ENCODE results near the gene TMEM229A.

Gene TMEM229A

DNA sequence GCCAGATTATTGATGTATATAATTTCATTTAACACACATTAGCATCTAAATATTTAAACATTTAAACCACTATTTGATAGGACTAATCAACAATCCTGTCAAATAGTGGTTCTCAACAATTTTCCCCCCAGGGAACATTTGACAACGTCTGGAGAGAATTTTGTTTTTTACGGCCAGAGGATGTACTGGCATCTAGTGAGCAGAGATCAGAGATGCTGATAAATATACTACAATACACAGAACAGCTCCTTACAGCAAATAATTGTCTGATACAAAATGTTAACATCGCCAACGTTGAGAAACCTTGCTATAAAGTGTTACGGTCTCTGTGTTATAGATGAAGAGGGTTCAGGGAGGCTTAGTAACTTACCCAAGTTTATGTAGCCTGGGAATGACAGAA, 25.0 kb upstream of the TMEM229A start:
- Histone ChIP-seq H2AK5ac (ENCODE audit: low read length) (no peak overlapping the region), H3K4me1 (ENCODE audit: control insufficient read depth in 1 of 2, insufficient read depth in 2 of 2, low read length in 2 of 2) (no peaks in the 10 kb centered on the region), H2BK120ac (ENCODE audit: insufficient read depth, low read length, poor library complexity) (no peak overlapping the region), H2BK12ac (ENCODE audit: low read length) (no peak overlapping the region), H3K27ac (ENCODE audit: low read depth, low read length) (no peak overlapping the region), H3K79me2 (ENCODE audit: control insufficient read depth, insufficient read depth, low read length, poor library complexity) (no peaks in the 10 kb centered on the region), H3K23ac (ENCODE audit: low read length) (no peak overlapping the region), H3K4me2 (ENCODE audit: low read length) (no peak overlapping the region), H3K79me1 (ENCODE audit: low read length) (no peaks in the 10 kb centered on the region), H4K12ac (ENCODE audit: low read depth, low read length) (no peak overlapping the region), H3K9me3 (ENCODE audit: insufficient read depth, low read depth, low read length) (no peaks in the 10 kb centered on the region), H3K4ac (ENCODE audit: low read depth, low read length) (no peak overlapping the region), H4K91ac (ENCODE audit: low read depth, low read length) (no peak overlapping the region), H3K36me3 (ENCODE audit: control insufficient read depth in 1 of 2, insufficient read depth in 2 of 2, low read length in 2 of 2) (no peaks in the 10 kb centered on the region), H3K9ac (ENCODE audit: low read length) (no peak overlapping the region), H3K4me3 (ENCODE audit: low read depth, low read length) (no peak overlapping the region), H4K8ac (ENCODE audit: low read depth, low read length) (no peak overlapping the region), H2AFZ (ENCODE audit: insufficient read depth, low read length, poor library complexity) (no peak overlapping the region), H2BK5ac (ENCODE audit: low read depth, low read length, poor library complexity) (no peak overlapping the region), H3K18ac (ENCODE audit: low read length) (no peak overlapping the region), H3K27me3 (ENCODE audit: insufficient read depth, low read length) (no peaks in the 10 kb centered on the region), H3K14ac (ENCODE audit: low read length) (no peak overlapping the region)
- peak in 1 of 2 donors; percentile 39 for DNase-seq
- no CpG with 5 or more reads among the region's 5 CpGs for WGBS (ENCODE audit: extremely low coverage, insufficient coverage, insufficient read length)

DNA sequence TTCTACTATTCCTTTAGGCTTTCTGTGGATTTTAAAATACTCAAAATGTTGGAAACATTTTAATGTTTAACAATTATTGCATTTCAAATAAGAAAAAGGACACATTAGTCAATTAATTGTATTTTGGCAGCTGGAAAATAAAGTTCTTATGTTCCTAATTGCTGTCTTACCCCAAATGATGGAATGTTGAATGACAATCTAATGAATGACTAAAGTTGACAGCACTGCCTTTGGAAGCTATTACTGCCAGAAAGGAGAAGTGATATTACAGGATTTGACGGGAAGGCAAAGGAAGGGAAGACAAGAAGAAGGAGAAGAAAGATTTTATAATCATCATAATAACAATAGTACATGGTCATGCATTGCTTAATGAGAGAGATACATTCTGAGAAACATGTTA, 23.4 kb upstream of the TMEM229A start:
- no peak overlapping the region for H2AK5ac ChIP-seq (ENCODE audit: low read length)
- no peak overlapping the region for H3K4ac ChIP-seq (ENCODE audit: low read depth, low read length)
- H3K36me3 ChIP-seq (ENCODE audit: control insufficient read depth in 1 of 2, insufficient read depth in 2 of 2, low read length in 2 of 2), result no peaks in the 10 kb centered on the region
- H4K12ac ChIP-seq (ENCODE audit: low read depth, low read length), result no peak overlapping the region
- no peaks in the 10 kb centered on the region for H3K79me1 ChIP-seq (ENCODE audit: low read length)
- no peak overlapping the region for H4K91ac ChIP-seq (ENCODE audit: low read depth, low read length)
- no peak overlapping the region for H3K14ac ChIP-seq (ENCODE audit: low read length)
- no peak overlapping the region for H3K4me3 ChIP-seq (ENCODE audit: low read depth, low read length)
- no peak overlapping the region for H3K4me2 ChIP-seq (ENCODE audit: low read length)
- H3K9me3 ChIP-seq (ENCODE audit: insufficient read depth, low read depth, low read length), result no peaks in the 10 kb centered on the region
- no peaks in the 10 kb centered on the region for H3K27me3 ChIP-seq (ENCODE audit: insufficient read depth, low read length)
- WGBS (ENCODE audit: extremely low coverage, insufficient coverage, insufficient read length), result no CpG with 5 or more reads among the region's 1 CpG
- H3K18ac ChIP-seq (ENCODE audit: low read length), result no peak overlapping the region
- H3K27ac ChIP-seq (ENCODE audit: low read depth, low read length), result no peak overlapping the region
- DNase-seq, result no peak
- H2BK120ac ChIP-seq (ENCODE audit: insufficient read depth, low read length, poor library complexity), result no peak overlapping the region
- H4K8ac ChIP-seq (ENCODE audit: low read depth, low read length), result no peak overlapping the region
- H3K4me1 ChIP-seq (ENCODE audit: control insufficient read depth in 1 of 2, insufficient read depth in 2 of 2, low read length in 2 of 2), result no peaks in the 10 kb centered on the region
- H3K79me2 ChIP-seq (ENCODE audit: control insufficient read depth, insufficient read depth, low read length, poor library complexity), result no peaks in the 10 kb centered on the region
- H3K23ac ChIP-seq (ENCODE audit: low read length), result no peak overlapping the region
- no peak overlapping the region for H3K9ac ChIP-seq (ENCODE audit: low read length)
- H2BK12ac ChIP-seq (ENCODE audit: low read length), result no peak overlapping the region
- no peak overlapping the region for H2BK5ac ChIP-seq (ENCODE audit: low read depth, low read length, poor library complexity)
- no peak overlapping the region for H2AFZ ChIP-seq (ENCODE audit: insufficient read depth, low read length, poor library complexity)

DNA sequence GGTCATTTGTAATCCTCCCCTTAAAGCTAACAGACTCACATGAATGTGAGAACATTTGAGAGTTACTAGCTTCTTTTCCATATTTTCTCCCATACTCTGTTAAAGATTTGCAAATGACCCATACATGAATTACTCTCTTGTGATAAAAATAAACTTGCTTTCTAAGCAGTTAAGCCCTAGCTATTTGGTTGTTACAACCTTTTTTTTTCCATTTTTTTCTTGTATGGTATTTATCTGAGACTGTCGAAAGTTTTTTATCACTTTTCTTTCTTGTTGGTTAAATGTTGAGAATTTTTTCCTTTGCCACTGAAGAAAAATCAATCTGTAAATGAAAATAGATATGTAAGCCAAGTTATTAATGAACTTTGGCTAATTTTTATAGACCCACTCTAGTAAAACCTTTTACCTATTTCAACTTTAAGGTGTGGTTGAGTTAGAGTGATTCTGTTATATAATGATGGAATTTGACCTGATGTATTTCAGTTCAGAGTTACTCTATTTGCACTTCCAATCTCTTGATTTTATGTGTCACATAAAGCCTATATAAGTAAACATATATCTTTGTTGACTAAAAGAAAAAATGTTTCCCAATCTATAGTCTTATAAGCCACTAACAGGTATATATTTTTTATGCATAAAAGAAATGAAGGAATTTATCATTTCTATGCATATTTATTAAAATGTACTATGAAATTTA, 19.0 kb upstream of the TMEM229A start:
- Histone ChIP-seq H3K4me3 (ENCODE audit: low read depth, low read length) (no peak overlapping the region), H3K18ac (ENCODE audit: low read length) (no peak overlapping the region), H2BK120ac (ENCODE audit: insufficient read depth, low read length, poor library complexity) (no peak overlapping the region), H2BK12ac (ENCODE audit: low read length) (no peak overlapping the region), H3K4me1 (ENCODE audit: control insufficient read depth in 1 of 2, insufficient read depth in 2 of 2, low read length in 2 of 2) (no peaks in the 10 kb centered on the region), H3K9ac (ENCODE audit: low read length) (no peak overlapping the region), H2AFZ (ENCODE audit: insufficient read depth, low read length, poor library complexity) (no peak overlapping the region), H3K4me2 (ENCODE audit: low read length) (no peak overlapping the region), H2AK5ac (ENCODE audit: low read length) (no peak overlapping the region), H3K4ac (ENCODE audit: low read depth, low read length) (no peak overlapping the region), H3K27ac (ENCODE audit: low read depth, low read length) (no peak overlapping the region), H2BK5ac (ENCODE audit: low read depth, low read length, poor library complexity) (no peak overlapping the region), H3K79me1 (ENCODE audit: low read length) (no peaks in the 10 kb centered on the region), H3K27me3 (ENCODE audit: insufficient read depth, low read length) (no peaks in the 10 kb centered on the region), H4K91ac (ENCODE audit: low read depth, low read length) (no peak overlapping the region), H3K23ac (ENCODE audit: low read length) (no peak overlapping the region), H4K8ac (ENCODE audit: low read depth, low read length) (no peak overlapping the region), H3K36me3 (ENCODE audit: control insufficient read depth in 1 of 2, insufficient read depth in 2 of 2, low read length in 2 of 2) (no peaks in the 10 kb centered on the region), H3K9me3 (ENCODE audit: insufficient read depth, low read depth, low read length) (no peaks in the 10 kb centered on the region), H3K14ac (ENCODE audit: low read length) (no peak overlapping the region), H4K12ac (ENCODE audit: low read depth, low read length) (no peak overlapping the region), H3K79me2 (ENCODE audit: control insufficient read depth, insufficient read depth, low read length, poor library complexity) (no peaks in the 10 kb centered on the region)
- no peak for DNase-seq
- no CpG with 5 or more reads among the region's 1 CpG for WGBS (ENCODE audit: extremely low coverage, insufficient coverage, insufficient read length)

DNA sequence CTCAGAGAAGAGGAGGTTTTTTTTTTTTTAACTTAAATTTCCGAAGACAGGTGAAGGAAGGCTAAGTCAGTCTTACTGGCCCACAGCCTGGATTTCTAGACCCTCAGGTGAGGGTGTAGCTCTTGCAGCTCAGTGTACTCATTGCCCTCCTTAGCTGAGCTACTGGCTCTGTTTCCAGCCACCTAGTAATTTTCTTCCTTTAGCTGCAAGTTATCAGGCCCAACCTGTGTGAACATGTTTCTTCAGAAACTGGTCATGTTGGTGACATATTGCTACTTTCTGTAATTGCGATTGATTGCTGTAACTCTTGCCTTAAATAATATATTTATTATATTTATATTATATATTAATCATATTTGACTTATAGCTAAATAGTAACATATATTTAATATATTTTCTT, 10.0 kb upstream of the TMEM229A start:
- no peak overlapping the region for H2AK5ac ChIP-seq (ENCODE audit: low read length)
- no peak for DNase-seq
- H3K36me3 ChIP-seq (ENCODE audit: control insufficient read depth in 1 of 2, insufficient read depth in 2 of 2, low read length in 2 of 2), result no peaks in the 10 kb centered on the region
- no peak overlapping the region for H3K4me2 ChIP-seq (ENCODE audit: low read length)
- no peak overlapping the region for H3K4me3 ChIP-seq (ENCODE audit: low read depth, low read length)
- no peaks in the 10 kb centered on the region for H3K4me1 ChIP-seq (ENCODE audit: control insufficient read depth in 1 of 2, insufficient read depth in 2 of 2, low read length in 2 of 2)
- H3K4ac ChIP-seq (ENCODE audit: low read depth, low read length), result no peak overlapping the region
- H2BK120ac ChIP-seq (ENCODE audit: insufficient read depth, low read length, poor library complexity), result no peak overlapping the region
- H2BK12ac ChIP-seq (ENCODE audit: low read length), result no peak overlapping the region
- H4K12ac ChIP-seq (ENCODE audit: low read depth, low read length), result no peak overlapping the region
- no peaks in the 10 kb centered on the region for H3K79me2 ChIP-seq (ENCODE audit: control insufficient read depth, insufficient read depth, low read length, poor library complexity)
- no peak overlapping the region for H2AFZ ChIP-seq (ENCODE audit: insufficient read depth, low read length, poor library complexity)
- WGBS (ENCODE audit: extremely low coverage, insufficient coverage, insufficient read length), result no CpG with 5 or more reads among the region's 2 CpGs
- no peak overlapping the region for H3K14ac ChIP-seq (ENCODE audit: low read length)
- no peaks in the 10 kb centered on the region for H3K9me3 ChIP-seq (ENCODE audit: insufficient read depth, low read depth, low read length)
- H4K8ac ChIP-seq (ENCODE audit: low read depth, low read length), result no peak overlapping the region
- H3K23ac ChIP-seq (ENCODE audit: low read length), result no peak overlapping the region
- H3K27me3 ChIP-seq (ENCODE audit: insufficient read depth, low read length), result no peaks in the 10 kb centered on the region
- H4K91ac ChIP-seq (ENCODE audit: low read depth, low read length), result no peak overlapping the region
- H3K9ac ChIP-seq (ENCODE audit: low read length), result no peak overlapping the region
- no peak overlapping the region for H3K18ac ChIP-seq (ENCODE audit: low read length)
- H2BK5ac ChIP-seq (ENCODE audit: low read depth, low read length, poor library complexity), result no peak overlapping the region
- no peak overlapping the region for H3K27ac ChIP-seq (ENCODE audit: low read depth, low read length)
- no peaks in the 10 kb centered on the region for H3K79me1 ChIP-seq (ENCODE audit: low read length)
